ENCODE measurements around the gene LTBR. TPM values are rescaled to one million over a fixed set of nuclear protein-coding genes. Genes with fewer than 3 reads are reported as not detected.

Gene LTBR
- total RNA-seq, 1 donor from 2014 or later = 2.8 TPM

DNA sequence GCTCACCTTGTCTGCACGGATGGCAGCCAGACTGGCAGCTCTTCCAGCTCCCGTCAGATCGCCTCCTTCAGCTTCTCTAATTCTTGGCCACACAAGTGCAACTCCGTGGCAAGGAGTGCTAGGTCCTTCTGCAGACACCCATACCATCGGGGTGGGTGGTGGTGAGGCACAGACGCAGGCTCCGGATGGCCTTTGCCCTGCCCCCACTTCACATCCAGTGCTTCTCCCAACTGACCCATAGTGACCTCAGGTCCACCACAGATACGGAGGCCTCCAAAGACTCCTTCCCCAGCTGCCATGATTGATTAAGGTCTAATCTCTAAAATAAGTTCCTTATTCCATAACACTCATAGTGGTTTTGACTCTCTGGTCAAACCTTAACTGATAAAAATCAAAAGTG is 40.9 kb downstream of the LTBR start:
- no peak overlapping the region for H3K4me2 ChIP-seq (ENCODE audit: low read length)
- H3K4me1 ChIP-seq (ENCODE audit: insufficient read depth, low read length) = peaks cover under 1% of the 10 kb centered on the region
- Mint-ChIP-seq H3K27ac (ENCODE audit: unreplicated experiment) (no peak overlapping the region), H3K4me1 (ENCODE audit: low read depth, unreplicated experiment) (peaks cover 2% of the 10 kb centered on the region), H3K9me3 (ENCODE audit: unreplicated experiment) (no peaks in the 10 kb centered on the region), H3K4me3 (ENCODE audit: unreplicated experiment) (no peak overlapping the region), H3K27me3 (ENCODE audit: low read depth, unreplicated experiment) (peaks cover 3% of the 10 kb centered on the region), H3K36me3 (ENCODE audit: low read depth, unreplicated experiment) (no peaks in the 10 kb centered on the region)
- H3K79me2 ChIP-seq (ENCODE audit: insufficient read depth, low read length) = no peaks in the 10 kb centered on the region
- H3K4me3 ChIP-seq (ENCODE audit: insufficient read depth, low read depth, low read length) = no peak overlapping the region
- no peaks in the 10 kb centered on the region for H4K20me1 ChIP-seq (ENCODE audit: insufficient read depth, low read length)
- no peaks in the 10 kb centered on the region for H3K27me3 ChIP-seq (ENCODE audit: insufficient read depth, low read length)
- no peak overlapping the region for H3K9ac ChIP-seq (ENCODE audit: low read length)
- no peaks in the 10 kb centered on the region for H3K36me3 ChIP-seq (ENCODE audit: insufficient read depth, low read length)
- no peak for FAIRE-seq
- DNase-seq (ENCODE audit: low read depth) = no peak
- TF ChIP-seq EZH2 (IDR thresholded peaks at IDR 0.05; ENCODE audit: insufficient read depth, low read length) = no peak
- TF ChIP-seq, protein P1, sequence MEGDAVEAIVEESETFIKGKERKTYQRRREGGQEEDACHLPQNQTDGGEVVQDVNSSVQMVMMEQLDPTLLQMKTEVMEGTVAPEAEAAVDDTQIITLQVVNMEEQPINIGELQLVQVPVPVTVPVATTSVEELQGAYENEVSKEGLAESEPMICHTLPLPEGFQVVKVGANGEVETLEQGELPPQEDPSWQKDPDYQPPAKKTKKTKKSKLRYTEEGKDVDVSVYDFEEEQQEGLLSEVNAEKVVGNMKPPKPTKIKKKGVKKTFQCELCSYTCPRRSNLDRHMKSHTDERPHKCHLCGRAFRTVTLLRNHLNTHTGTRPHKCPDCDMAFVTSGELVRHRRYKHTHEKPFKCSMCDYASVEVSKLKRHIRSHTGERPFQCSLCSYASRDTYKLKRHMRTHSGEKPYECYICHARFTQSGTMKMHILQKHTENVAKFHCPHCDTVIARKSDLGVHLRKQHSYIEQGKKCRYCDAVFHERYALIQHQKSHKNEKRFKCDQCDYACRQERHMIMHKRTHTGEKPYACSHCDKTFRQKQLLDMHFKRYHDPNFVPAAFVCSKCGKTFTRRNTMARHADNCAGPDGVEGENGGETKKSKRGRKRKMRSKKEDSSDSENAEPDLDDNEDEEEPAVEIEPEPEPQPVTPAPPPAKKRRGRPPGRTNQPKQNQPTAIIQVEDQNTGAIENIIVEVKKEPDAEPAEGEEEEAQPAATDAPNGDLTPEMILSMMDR (IDR thresholded peaks at IDR 0.05; ENCODE audit: insufficient read depth, low read depth, low read length) = no peak
- no peak overlapping the region for H3K27ac ChIP-seq (ENCODE audit: low read depth, low read length)
- H3K9me3 ChIP-seq (ENCODE audit: insufficient read depth, low read depth, low read length) = no peaks in the 10 kb centered on the region
- H2AFZ ChIP-seq (ENCODE audit: low read depth, low read length) = no peak overlapping the region

DNA sequence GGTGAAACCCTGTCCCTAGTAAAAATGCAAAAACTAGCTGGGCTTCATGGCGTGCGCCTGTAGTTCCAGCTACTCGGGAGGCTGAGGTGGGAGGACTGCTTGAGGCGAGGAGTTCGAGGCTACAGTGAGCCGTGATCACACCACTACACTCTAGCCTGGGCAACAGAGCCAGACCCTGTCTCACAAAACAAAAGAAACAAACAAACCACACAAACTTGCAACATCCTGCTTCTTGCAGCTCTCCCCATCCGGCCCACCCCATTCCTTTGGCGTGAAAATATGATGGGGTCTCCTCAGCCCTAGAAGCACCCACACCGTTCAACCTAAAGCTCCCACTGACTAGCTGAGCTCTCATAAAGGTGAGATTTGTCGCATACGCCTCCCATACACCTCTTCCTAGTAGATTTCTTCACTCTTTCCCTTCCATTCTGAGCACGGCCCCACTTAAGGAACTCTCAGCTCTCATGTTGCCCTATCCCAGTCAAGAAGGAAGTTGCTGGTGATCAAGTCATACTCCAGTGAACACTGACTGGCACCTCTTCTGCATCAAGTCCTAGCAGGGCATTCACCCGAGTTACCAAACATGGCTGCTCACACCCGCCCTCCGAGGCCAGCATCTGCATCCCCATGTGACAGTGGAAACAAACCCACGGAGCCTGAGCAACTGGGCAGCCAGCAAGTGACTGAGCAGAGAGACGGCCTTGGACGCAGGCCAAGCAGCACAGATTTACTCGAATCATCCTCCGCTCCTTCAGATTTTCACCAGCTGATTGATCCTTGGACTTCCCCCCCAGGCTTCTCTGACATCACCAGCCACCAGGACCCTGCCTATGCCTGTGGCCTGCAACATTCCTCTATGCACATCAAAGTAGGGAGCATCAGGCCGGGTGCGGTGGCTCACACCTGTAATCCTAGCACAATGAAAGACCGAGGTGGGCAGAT is 41.9 kb downstream of the LTBR start:
- Histone ChIP-seq H3K9ac (ENCODE audit: low read length) (no peak overlapping the region), H3K27me3 (ENCODE audit: insufficient read depth, low read length) (no peaks in the 10 kb centered on the region), H2AFZ (ENCODE audit: low read depth, low read length) (no peak overlapping the region), H3K9me3 (ENCODE audit: insufficient read depth, low read depth, low read length) (no peaks in the 10 kb centered on the region), H3K4me3 (ENCODE audit: insufficient read depth, low read depth, low read length) (no peak overlapping the region), H3K4me1 (ENCODE audit: insufficient read depth, low read length) (peaks cover 10% of the 10 kb centered on the region), H3K79me2 (ENCODE audit: insufficient read depth, low read length) (no peaks in the 10 kb centered on the region), H3K27ac (ENCODE audit: low read depth, low read length) (no peak overlapping the region), H4K20me1 (ENCODE audit: insufficient read depth, low read length) (no peaks in the 10 kb centered on the region), H3K4me2 (ENCODE audit: low read length) (no peak overlapping the region), H3K36me3 (ENCODE audit: insufficient read depth, low read length) (no peaks in the 10 kb centered on the region)
- TF ChIP-seq, protein P1 (IDR thresholded peaks at IDR 0.05; ENCODE audit: insufficient read depth, low read depth, low read length) = no peak
- TF ChIP-seq EZH2 (IDR thresholded peaks at IDR 0.05; ENCODE audit: insufficient read depth, low read length) = no peak
- DNase-seq (ENCODE audit: low read depth) (no peak), FAIRE-seq (no peak)
- H3K36me3 Mint-ChIP-seq (ENCODE audit: low read depth, unreplicated experiment) = no peaks in the 10 kb centered on the region
- no peaks in the 10 kb centered on the region for H3K9me3 Mint-ChIP-seq (ENCODE audit: unreplicated experiment)
- H3K27me3 Mint-ChIP-seq (ENCODE audit: low read depth, unreplicated experiment) = peaks cover under 1% of the 10 kb centered on the region
- no peak overlapping the region for H3K4me3 Mint-ChIP-seq (ENCODE audit: unreplicated experiment)
- H3K27ac Mint-ChIP-seq (ENCODE audit: unreplicated experiment) = no peak overlapping the region
- peaks cover 9% of the 10 kb centered on the region for H3K4me1 Mint-ChIP-seq (ENCODE audit: low read depth, unreplicated experiment)
